Thoracic aorta (tissue), 2 donors: ENCODE results near the gene EXOG. TPM values are rescaled to one million over a fixed set of nuclear protein-coding genes. Genes with fewer than 3 reads are reported as not detected.

Experiments used
- ATAC-seq: fragments of 150-250 bp; one replicate; pipeline ENCODE4 v1.8.0; 2017; ENCODE audit warnings: low read depth; ENCODE audit not compliant: insufficient number of reproducible peaks, low FRiP score
- DNase-seq: peaks from one replicate; pipeline ENCODE4 v3.0.0-alpha.2; 2020; ENCODE audit warnings: low spot score
- H3K27ac ChIP-seq, 2 donors: fragments of 200-600 bp; sonication (generic); 1 replicate in 1 of 2; 2 replicates in 1 of 2; pipeline ENCODE4 v1.5.1; 2016; ENCODE audit warnings: mild to moderate bottlenecking in 2 of 2, moderate library complexity in 2 of 2
- H3K27me3 ChIP-seq: fragments of 200-600 bp; sonication (generic); replicated peaks from 2 replicates; pipeline ENCODE4 v1.6.0; 2016; ENCODE audit warnings: mild to moderate bottlenecking; ENCODE audit not compliant: insufficient read depth
- H3K36me3 ChIP-seq: fragments of 200-600 bp; sonication (generic); one replicate; pipeline ENCODE4 v1.5.1; 2016
- H3K4me1 ChIP-seq, 2 donors: fragments of 200-600 bp; sonication (generic); 1 replicate in 1 of 2; 2 replicates in 1 of 2; pipeline versions ENCODE4 v1.5.1 to v1.6.0; 2016; ENCODE audit warnings: low read depth in 2 of 2, mild to moderate bottlenecking in 1 of 2; ENCODE audit not compliant: control insufficient read depth in 1 of 2
- H3K4me3 ChIP-seq: fragments of 200-600 bp; sonication (generic); 2 replicates; pipeline ENCODE4 v1.5.1; 2016; ENCODE audit warnings: mild to moderate bottlenecking
- H3K9me3 ChIP-seq: fragments of 200-600 bp; sonication (generic); 2 replicates; pipeline ENCODE4 v1.5.1; 2016
- total RNA-seq, 2 donors: library from RNA; depleted of rRNA; stranded (reverse); fragments of >200 nt; gene quantifications; one replicate each; pipeline versions ENCODE4 v1.1.0 to v1.2.3, GENCODE V29; 2016
- TF ChIP-seq, protein P1 (sequence below): fragments of 200-600 bp; sonication (generic); IDR thresholded peaks from one replicate; pipeline ENCODE4 v1.5.1; 2019; ENCODE audit warnings: antibody characterized with exemption

Gene EXOG
- total RNA-seq, 2 donors from 2014 or later: 14.9 to 16.3 TPM

DNA sequence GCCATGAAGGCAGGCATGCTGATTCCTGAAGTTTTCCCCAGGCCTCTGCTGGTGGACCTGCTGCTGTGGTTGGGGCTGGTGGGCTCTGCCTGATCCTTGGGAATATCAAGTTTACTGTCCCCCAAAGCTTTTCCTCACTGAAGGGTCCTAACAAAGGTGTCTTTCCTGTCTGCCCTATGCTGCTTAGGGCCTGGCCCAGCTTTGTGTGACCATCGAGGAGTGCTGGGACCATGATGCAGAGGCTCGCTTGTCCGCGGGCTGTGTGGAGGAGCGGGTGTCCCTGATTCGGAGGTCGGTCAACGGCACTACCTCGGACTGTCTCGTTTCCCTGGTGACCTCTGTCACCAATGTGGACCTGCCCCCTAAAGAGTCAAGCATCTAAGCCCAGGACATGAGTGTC lies 13.2 kb upstream of the EXOG start:
- H3K9me3 ChIP-seq: no peaks in the 10 kb centered on the region
- ATAC-seq (no peak), DNase-seq (no peak)
- no peak overlapping the region for H3K27ac ChIP-seq
- TF ChIP-seq, protein P1, sequence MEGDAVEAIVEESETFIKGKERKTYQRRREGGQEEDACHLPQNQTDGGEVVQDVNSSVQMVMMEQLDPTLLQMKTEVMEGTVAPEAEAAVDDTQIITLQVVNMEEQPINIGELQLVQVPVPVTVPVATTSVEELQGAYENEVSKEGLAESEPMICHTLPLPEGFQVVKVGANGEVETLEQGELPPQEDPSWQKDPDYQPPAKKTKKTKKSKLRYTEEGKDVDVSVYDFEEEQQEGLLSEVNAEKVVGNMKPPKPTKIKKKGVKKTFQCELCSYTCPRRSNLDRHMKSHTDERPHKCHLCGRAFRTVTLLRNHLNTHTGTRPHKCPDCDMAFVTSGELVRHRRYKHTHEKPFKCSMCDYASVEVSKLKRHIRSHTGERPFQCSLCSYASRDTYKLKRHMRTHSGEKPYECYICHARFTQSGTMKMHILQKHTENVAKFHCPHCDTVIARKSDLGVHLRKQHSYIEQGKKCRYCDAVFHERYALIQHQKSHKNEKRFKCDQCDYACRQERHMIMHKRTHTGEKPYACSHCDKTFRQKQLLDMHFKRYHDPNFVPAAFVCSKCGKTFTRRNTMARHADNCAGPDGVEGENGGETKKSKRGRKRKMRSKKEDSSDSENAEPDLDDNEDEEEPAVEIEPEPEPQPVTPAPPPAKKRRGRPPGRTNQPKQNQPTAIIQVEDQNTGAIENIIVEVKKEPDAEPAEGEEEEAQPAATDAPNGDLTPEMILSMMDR: no peak
- no peaks in the 10 kb centered on the region for H3K27me3 ChIP-seq
- no peaks in the 10 kb centered on the region for H3K4me1 ChIP-seq
- H3K4me3 ChIP-seq: no peak overlapping the region
- peaks cover 11% of the 10 kb centered on the region for H3K36me3 ChIP-seq

DNA sequence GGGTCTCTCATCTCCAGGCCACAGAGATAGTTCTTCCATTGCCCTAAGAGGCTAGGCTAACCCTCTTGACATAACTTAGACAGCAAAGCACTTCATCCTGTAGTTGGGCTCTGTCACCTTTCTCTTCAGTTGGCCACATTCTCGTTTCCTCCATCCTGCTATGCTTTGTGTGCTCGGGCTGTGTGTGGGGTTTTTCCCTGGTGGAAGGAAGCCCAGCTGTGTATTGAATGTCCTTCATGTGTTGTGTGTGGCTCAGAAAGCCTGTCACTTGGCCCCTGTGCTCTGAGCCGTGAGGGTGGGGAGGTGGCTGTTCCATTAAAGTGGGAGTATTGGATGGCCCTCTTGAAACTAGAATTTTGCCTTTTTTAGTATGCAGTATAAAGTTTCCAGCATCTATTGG lies 8.8 kb upstream of the EXOG start:
- H3K36me3 ChIP-seq: peaks cover 5% of the 10 kb centered on the region
- TF ChIP-seq, protein P1: no peak
- no peaks in the 10 kb centered on the region for H3K27me3 ChIP-seq
- H3K27ac ChIP-seq: no peak overlapping the region
- no peak for ATAC-seq
- H3K4me1 ChIP-seq: no peaks in the 10 kb centered on the region
- H3K4me3 ChIP-seq: no peak overlapping the region
- H3K9me3 ChIP-seq: no peaks in the 10 kb centered on the region
- DNase-seq: no peak

- TF ChIP-seq, protein P1: no peak
- H3K9me3 ChIP-seq: no peaks in the 10 kb centered on the region
- no peaks in the 10 kb centered on the region for H3K27me3 ChIP-seq
- no peak for ATAC-seq
- no peaks in the 10 kb centered on the region for H3K36me3 ChIP-seq
- H3K27ac ChIP-seq: no peak overlapping the region
- no peak for DNase-seq
- H3K4me1 ChIP-seq: no peaks in the 10 kb centered on the region
- H3K4me3 ChIP-seq: no peak overlapping the region
These were observed 7.2 kb upstream of the EXOG start for GRCh38 chr3:38488949-38489348.

- Histone ChIP-seq H3K27ac (no peak overlapping the region), H3K36me3 (no peaks in the 10 kb centered on the region), H3K27me3 (no peaks in the 10 kb centered on the region), H3K4me1 (no peaks in the 10 kb centered on the region), H3K9me3 (no peaks in the 10 kb centered on the region), H3K4me3 (no peak overlapping the region)
- DNase-seq: no peak
- TF ChIP-seq, protein P1: no peak
- ATAC-seq: no peak
These were observed 6.4 kb upstream of the EXOG start for GRCh38 chr3:38489766-38490165.

DNA sequence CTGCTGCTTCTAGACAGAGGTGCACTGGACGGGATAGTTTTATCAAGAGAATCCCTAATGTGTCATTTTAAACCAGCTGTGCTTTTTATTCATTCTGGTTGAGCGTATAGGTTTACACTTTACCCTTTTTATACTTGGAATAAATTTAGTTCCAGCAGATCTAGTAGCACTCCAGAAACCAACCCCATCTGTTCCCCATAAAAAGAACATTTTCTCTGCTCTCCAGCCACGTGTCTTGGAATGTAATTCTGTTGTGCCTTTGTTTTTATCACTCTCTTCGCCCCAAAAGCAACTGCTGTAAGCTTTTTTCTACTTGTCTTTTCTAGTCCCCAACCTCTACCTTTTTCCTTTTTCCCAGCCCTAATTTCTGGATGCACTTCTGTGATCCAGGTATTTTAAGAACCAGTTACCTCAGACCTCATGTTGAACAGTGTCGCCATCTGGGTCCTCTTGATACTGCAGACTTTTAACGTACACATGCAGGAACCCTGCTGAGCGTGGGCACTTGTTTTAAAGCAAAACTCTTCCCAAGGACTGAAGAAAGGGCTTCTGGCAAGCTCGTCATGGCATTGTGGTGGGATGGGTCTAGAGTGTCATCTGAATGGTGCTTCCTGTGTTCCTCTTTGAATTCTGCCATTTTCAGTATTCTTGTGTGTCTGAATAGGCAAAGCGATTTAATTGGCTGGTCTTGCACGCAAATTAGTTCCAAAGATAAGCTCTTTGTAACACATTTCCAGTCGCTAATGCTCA lies 5.7 kb upstream of the EXOG start:
- ATAC-seq (no peak), DNase-seq (no peak)
- Histone ChIP-seq H3K4me3 (no peak overlapping the region), H3K27me3 (no peaks in the 10 kb centered on the region), H3K36me3 (no peaks in the 10 kb centered on the region), H3K27ac (no peak overlapping the region), H3K4me1 (no peaks in the 10 kb centered on the region), H3K9me3 (no peaks in the 10 kb centered on the region)
- TF ChIP-seq, protein P1: no peak
